Psoas muscle (tissue), 8 donors: ENCODE results near the gene UGP2. TPM values are rescaled to one million over a fixed set of nuclear protein-coding genes. Genes with fewer than 3 reads are reported as not detected.

Experiments used
- ATAC-seq, 4 donors: fragments of 200-7000 bp; cut with Tn5 transposase; one replicate each; pipeline ENCODE4 v1.9.1; 2020; ENCODE audit warnings: moderate library complexity in 3 of 4, mild to moderate bottlenecking in 2 of 4
- DNase-seq, 2 donors: peaks; one replicate each; pipeline ENCODE4 v3.0.0-alpha.2; 2020
- H3K27ac ChIP-seq: fragments of 200-600 bp; one replicate; pipeline ENCODE4 v1.8.0; 2022
- H3K27me3 ChIP-seq, 3 donors: fragments of 200-600 bp in 1 of 3; one replicate each; pipeline versions ENCODE4 v1.6.1 to v1.8.0; 2013 to 2022; ENCODE audit warnings: low read length in 2 of 3, mild to moderate bottlenecking in 2 of 3, moderate library complexity in 1 of 3; ENCODE audit not compliant: insufficient read depth in 3 of 3
- H3K36me3 ChIP-seq, 2 donors: fragments of 200-600 bp in 1 of 2; one replicate each; pipeline versions ENCODE4 v1.6.1 to v1.8.0; 2013 to 2022; ENCODE audit warnings: low read depth in 1 of 2, mild to moderate bottlenecking in 1 of 2, moderate library complexity in 1 of 2; ENCODE audit not compliant: insufficient read depth in 1 of 2
- H3K4me1 ChIP-seq: fragments of 200-600 bp; one replicate; pipeline ENCODE4 v1.8.0; 2022
- H3K4me3 ChIP-seq: fragments of 200-600 bp; one replicate; pipeline ENCODE4 v1.8.0; 2022; ENCODE audit warnings: mild to moderate bottlenecking
- H3K9me3 ChIP-seq: fragments of 200-600 bp; one replicate; pipeline ENCODE4 v1.8.0; 2022
- CTCF ChIP-seq: fragments of 200-600 bp; IDR thresholded peaks from one replicate; pipeline ENCODE4 v1.8.0; 2022; ENCODE audit warnings: antibody characterized with exemption
- WGBS, 3 donors: extraction: QIAGEN DNeasy Blood & Tissue Kit; methylation state at CpG; one replicate each; pipeline versions ENCODE4 v1.1.6 to v1.1.7; 2013; 5-methylcytosine and 5-hydroxymethylcytosine counted together
- intact Hi-C, 2 donors: fragments of 100-400 bp; cut with DNase I; formaldehyde crosslinking; loops; one replicate each; pipeline versions ENCODE4 v1.11.0 to v1.14.2; 2022
- polyA plus RNA-seq, 3 donors: library from polyadenylated mRNA; stranded (reverse); fragments of 200-250 nt; gene quantifications; one replicate each; pipeline ENCODE4 v1.2.3, GENCODE V29; 2013
- total RNA-seq, 4 donors: library from RNA; stranded (reverse); fragmentation: NEBNext Ultra II Directional in 2 of 4; extraction: Animal tissue kit (Norgen Biotek cat#: 25700) in 2 of 4; gene quantifications; one replicate each; pipeline versions ENCODE4 v1.2.1 to v1.2.4, GENCODE V29; 2021 to 2023
- donor health status: healthy with polysubstance abuse.
- donor health status: DM: no; HTN: no; CAD: no; lungs with moderate emphysema.
- donor health status: Bipolar disorder and iron deficiency.
- donor health status: healthy.
- donor health status: DM: yes; HTN: yes; CAD: no.
- donor health status: DM: no; HTN: no; CAD: no.
- donor health status: DM: no; HTN: no; CAD: no.
- donor health status: DM: yes; HTN: yes; CAD: no.

The UGP2 gene
- total and polyA plus RNA-seq, 7 donors = 391 to 903 (median 520) TPM

DNA sequence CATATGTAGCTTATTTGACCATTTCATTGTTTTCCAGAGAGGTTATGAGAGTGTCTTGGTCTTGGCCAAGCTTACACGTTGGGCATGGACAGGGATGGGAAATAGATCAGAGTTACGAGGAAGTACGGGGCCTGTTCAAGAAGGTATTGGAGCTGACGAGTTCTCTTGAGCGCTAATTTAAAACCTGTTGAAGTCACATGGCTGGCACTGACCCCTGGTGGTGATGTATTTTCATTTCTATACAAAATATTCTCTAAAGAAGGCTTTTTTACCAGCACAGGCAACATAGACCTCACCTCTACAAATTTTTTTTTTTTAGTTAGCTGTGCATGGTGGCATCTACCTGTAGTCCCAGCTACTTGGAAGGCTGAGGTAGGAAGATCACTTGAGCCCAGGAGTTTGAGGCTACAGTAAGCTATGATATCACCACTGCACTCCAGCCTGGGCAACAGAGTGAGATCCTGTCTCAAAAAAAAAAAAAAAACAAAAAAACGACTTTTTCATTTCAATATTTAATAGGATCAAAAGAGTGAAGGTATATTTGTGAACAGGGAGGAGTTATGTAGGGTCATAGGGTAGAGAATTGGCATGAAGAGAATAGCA is 19.6 kb downstream of the UGP2 start:
- no peak overlapping the region for H3K4me3 ChIP-seq
- peak; percentile 42 to 63 (median 55) for ATAC-seq
- 15 to 40% (median 24%) methylated on average over 6 of the region's 6 CpGs for WGBS, 3 donors
- H3K27ac ChIP-seq = peak overlapping the region; percentile 74
- H3K27me3 ChIP-seq = no peaks in the 10 kb centered on the region
- peaks cover 8 to 88% of the 10 kb centered on the region in 2 donors for H3K36me3 ChIP-seq
- peak in 1 of 2 donors; percentile 21 for DNase-seq
- TF ChIP-seq CTCF = peak; percentile 49
- H3K4me1 ChIP-seq = peaks cover 56% of the 10 kb centered on the region
- no peaks in the 10 kb centered on the region for H3K9me3 ChIP-seq
- intact Hi-C loops = loop anchor here in 1 of 2 donors (5.0 to 10.0 kb wide), 2 partner anchors 164 to 267 kb away; no protein-coding TSS in a partner anchor

- H3K27me3 ChIP-seq = no peaks in the 10 kb centered on the region
- intact Hi-C loops = loop anchor here in 1 of 2 donors (5.0 to 10.0 kb wide), 2 partner anchors 166 to 268 kb away; no protein-coding TSS in a partner anchor
- TF ChIP-seq CTCF = no peak
- WGBS, 3 donors = 37 to 44% (median 40%) methylated on average over 1 of the region's 1 CpG
- DNase-seq (no peak), ATAC-seq (peak; percentile 57 to 73 (median 67))
- peaks cover 3 to 84% of the 10 kb centered on the region in 2 donors for H3K36me3 ChIP-seq
- peaks cover 62% of the 10 kb centered on the region for H3K4me1 ChIP-seq
- peak overlapping the region; percentile 16 for H3K4me3 ChIP-seq
- H3K27ac ChIP-seq = peak overlapping the region; percentile 74
- no peaks in the 10 kb centered on the region for H3K9me3 ChIP-seq
Measured at GRCh38 chr2:63862806-63863205, 21.1 kb downstream of the UGP2 start.

GRCh38 chr2:63863707-63864106 is 22.0 kb downstream of the UGP2 start:
- WGBS, 3 donors = 19 to 51% (median 22%) methylated on average over 1 of the region's 1 CpG
- no peak for DNase-seq
- Histone ChIP-seq H3K27ac (peak overlapping the region; percentile 74), H3K27me3 (no peaks in the 10 kb centered on the region), H3K4me1 (peaks cover 62% of the 10 kb centered on the region), H3K4me3 (peak overlapping the region; percentile 5), H3K36me3 (peaks cover 3 to 82% of the 10 kb centered on the region in 2 donors), H3K9me3 (no peaks in the 10 kb centered on the region)
- intact Hi-C loops = loop anchor here in 1 of 2 donors (5.0 to 10.0 kb wide), 2 partner anchors 166 to 269 kb away; no protein-coding TSS in a partner anchor
- no peak for TF ChIP-seq CTCF
- peak; percentile 39 to 79 (median 66) for ATAC-seq

DNA sequence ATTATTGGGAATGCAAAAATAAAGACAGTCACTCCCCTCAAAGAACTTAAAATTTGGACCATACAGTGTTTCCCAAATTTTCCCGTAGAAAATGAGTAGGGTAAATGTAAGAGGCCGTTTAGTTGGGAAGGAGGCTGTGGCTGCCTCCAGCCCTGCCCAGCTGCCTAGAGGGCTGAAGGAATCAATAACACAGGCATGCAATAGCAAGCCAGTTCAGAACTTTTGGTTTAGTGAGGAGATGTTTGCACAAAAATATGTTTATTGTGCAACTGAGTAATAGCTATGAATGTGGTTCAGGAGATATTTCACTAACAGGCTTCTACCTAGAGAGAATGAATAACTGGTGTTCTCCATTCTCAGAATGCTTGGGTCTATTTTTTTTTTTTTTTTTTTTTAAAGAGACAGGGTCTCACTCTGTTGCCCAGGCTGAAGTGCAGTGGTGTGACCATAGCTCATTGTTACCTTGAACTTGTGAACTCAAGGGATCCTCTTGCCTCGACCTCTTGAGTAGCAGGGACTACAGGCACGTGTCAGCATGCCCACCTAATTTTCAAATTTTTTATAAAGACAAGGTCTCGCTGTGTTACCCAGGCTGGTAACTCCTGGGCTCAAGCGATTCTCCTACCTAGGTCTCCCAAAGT is 23.6 kb downstream of the UGP2 start:
- Histone ChIP-seq H3K4me1 (peaks cover 66% of the 10 kb centered on the region), H3K36me3 (peaks cover 3 to 75% of the 10 kb centered on the region in 2 donors), H3K4me3 (no peak overlapping the region), H3K27me3 (no peaks in the 10 kb centered on the region), H3K27ac (peak overlapping the region; percentile 74), H3K9me3 (no peaks in the 10 kb centered on the region)
- DNase-seq (no peak), ATAC-seq (no peak)
- intact Hi-C loops = loop anchor here in 1 of 2 donors (10.0 kb wide), 1 partner anchor 270 kb away; no protein-coding TSS in a partner anchor
- 86 to 88% (median 87%) methylated on average over 6 of the region's 6 CpGs for WGBS, 3 donors
- TF ChIP-seq CTCF = no peak
